Astrocyte of the cerebellum (primary cell): ENCODE data around the gene RTN1.
A peak's percentile ranks its signal among the peaks of the same experiment; 100 is the strongest.
"Not testable (repeated sequence)": the region's sequence is repeated elsewhere in the genome, so short reads cannot be mapped to it uniquely, and the experiment has no call there.

ENCODE experiments used
- DNase-seq: peaks from one replicate; pipeline ENCODE4 v3.0.0-alpha.2; 2011; ENCODE audit warnings: low read depth
- H3K4me3 ChIP-seq: 2 replicates; pipeline ENCODE4 v1.5.1; 2011; ENCODE audit warnings: mild to moderate bottlenecking, low read depth, low read length, moderate library complexity
- in situ Hi-C: cut with HindIII; loops from 2 replicates; pipeline ENCODE4 v1.10.0; 2017; ENCODE audit warnings: low sequenced_read_pairs
- TF ChIP-seq, protein P1 (sequence below): IDR thresholded peaks from 2 replicates; pipeline ENCODE4 v1.5.1; 2012; ENCODE audit warnings: low read length, low read depth, moderate library complexity, mild to moderate bottlenecking; ENCODE audit errors: missing control alignments

RTN1 gene

DNA sequence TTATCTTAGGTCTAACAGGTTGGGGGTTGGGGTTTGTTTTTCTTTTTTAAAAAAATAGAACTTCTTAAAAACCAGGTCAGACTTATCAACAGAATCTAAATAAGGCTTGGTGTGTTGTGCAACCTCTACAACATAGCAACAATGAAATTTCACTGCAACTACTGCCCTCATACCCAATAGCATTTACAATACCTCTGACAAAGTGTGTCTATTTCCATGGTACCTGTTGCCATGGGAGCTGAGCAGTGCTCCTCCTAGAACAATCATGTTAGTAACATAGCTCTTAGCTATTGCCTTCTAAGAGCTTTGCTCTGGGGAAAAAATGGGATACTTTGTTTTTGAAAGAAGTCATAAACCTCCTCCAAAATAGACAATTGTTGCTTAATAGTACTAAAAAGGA, 190.7 kb downstream of the RTN1 start:
- H3K4me3 ChIP-seq = no peak overlapping the region
- no peak for DNase-seq
- in situ Hi-C loops = no loop called here
- TF ChIP-seq, protein P1, sequence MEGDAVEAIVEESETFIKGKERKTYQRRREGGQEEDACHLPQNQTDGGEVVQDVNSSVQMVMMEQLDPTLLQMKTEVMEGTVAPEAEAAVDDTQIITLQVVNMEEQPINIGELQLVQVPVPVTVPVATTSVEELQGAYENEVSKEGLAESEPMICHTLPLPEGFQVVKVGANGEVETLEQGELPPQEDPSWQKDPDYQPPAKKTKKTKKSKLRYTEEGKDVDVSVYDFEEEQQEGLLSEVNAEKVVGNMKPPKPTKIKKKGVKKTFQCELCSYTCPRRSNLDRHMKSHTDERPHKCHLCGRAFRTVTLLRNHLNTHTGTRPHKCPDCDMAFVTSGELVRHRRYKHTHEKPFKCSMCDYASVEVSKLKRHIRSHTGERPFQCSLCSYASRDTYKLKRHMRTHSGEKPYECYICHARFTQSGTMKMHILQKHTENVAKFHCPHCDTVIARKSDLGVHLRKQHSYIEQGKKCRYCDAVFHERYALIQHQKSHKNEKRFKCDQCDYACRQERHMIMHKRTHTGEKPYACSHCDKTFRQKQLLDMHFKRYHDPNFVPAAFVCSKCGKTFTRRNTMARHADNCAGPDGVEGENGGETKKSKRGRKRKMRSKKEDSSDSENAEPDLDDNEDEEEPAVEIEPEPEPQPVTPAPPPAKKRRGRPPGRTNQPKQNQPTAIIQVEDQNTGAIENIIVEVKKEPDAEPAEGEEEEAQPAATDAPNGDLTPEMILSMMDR = no peak

GRCh38 chr14:59678352-59678751, 192.2 kb downstream of the RTN1 start:
- DNase-seq = no peak
- in situ Hi-C loops = no loop called here
- H3K4me3 ChIP-seq = no peak overlapping the region
- TF ChIP-seq, protein P1 = no peak

GRCh38 chr14:59677771-59678231, 192.8 kb downstream of the RTN1 start:
- in situ Hi-C loops = no loop called here
- TF ChIP-seq, protein P1 = no peak
- H3K4me3 ChIP-seq = no peak overlapping the region
- peak; percentile 68 for DNase-seq

DNA sequence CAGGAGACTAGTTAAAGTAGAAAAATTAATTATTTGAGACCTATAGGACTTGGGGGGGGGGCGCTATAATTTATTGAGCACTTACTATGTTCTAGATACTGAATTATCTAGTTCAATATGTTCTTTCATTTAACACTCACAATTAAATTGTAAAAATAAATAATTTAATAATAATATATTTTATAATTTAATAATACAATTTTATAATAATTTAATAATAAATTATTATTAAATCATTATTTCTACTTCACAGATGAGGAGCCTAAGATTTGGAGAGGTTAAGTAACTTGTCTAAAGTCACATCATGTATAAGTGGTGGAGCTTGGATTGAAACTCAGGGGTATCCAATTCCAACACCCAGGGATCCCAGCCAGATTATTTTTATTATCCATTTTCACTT, 195.2 kb downstream of the RTN1 start:
- in situ Hi-C loops = no loop called here

DNA sequence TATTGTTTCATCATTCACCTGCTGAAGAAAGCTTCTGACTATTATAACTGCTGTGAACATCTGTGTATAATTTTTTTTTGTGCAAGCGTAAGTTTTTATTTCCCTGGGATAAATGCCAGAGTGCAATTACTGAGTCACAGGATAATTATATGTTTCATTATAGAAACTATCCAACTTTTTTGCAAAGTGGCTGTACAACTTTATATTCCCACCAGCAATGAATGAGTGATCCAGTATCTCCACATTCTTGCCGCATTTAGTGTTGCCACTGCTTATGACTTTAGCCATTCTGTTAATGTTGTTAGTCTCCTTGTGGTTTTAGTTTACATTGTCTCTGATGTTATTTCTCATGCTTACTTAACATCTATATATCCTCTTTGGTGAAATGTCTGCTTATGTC, 205.8 kb downstream of the RTN1 start:
- peak; percentile 46 for DNase-seq
- in situ Hi-C loops = no loop called here
- H3K4me3 ChIP-seq = no peak overlapping the region
- TF ChIP-seq, protein P1 = no peak

More for the DNA sequence above, 195.2 kb downstream of the RTN1 start:
- DNase-seq = no peak
- TF ChIP-seq, protein P1 = no peak
- H3K4me3 ChIP-seq = no peak overlapping the region

DNA sequence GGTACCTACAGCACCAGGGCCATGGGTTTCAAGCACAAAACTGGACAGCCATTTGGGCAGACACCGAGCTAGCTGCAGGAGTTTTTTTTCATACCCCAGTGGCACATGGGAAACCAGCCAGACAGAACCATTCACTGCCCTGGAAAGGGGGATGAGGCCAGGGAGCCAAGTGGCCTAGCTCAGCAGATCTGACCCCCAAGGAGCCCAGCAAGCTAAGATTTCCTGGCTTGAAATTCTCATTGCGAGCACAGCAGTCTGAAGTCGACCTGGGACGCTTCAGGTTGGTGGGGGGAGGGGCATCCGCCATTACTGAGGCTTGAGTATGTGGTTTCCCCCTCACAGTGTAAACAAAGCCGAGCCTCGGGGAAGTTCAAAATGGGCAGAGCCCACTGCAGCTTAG, 212.8 kb downstream of the RTN1 start:
- no peak overlapping the region for H3K4me3 ChIP-seq
- no peak for DNase-seq
- TF ChIP-seq, protein P1 = no peak
- in situ Hi-C loops = no loop called here

GRCh38 chr14:59656473-59656872, 214.1 kb downstream of the RTN1 start:
- no peak overlapping the region for H3K4me3 ChIP-seq
- TF ChIP-seq, protein P1 = no peak
- in situ Hi-C loops = no loop called here
- DNase-seq = no peak

- in situ Hi-C loops = not testable (repeated sequence)
Observed at GRCh38 chr14:59654131-59654530, 216.4 kb downstream of the RTN1 start.

DNA sequence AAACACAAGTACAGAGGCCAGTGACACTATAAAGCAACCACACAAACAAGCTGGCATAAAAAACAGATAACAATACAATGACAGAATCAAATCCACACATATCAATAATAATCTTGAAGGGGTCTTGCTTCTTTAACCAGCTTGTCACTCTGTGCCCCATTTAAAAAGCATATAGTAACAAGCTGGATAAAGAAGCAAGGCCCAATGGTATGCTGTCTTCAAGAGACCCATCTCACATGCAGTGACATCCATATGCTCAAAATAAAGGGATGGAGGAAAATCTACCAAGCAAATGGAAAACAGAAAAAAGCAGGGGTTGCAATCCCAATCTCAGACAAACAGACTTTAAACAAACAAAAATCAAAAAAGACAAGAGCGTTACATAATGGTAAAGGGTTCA, 223.7 kb downstream of the RTN1 start:
- H3K4me3 ChIP-seq, in situ Hi-C loops, DNase-seq: not testable (repeated sequence)

More at GRCh38 chr14:59654131-59654530, 216.4 kb downstream of the RTN1 start:
- H3K4me3 ChIP-seq, DNase-seq: not testable (repeated sequence)
